NCI-H345 (cell line): Measurements from ENCODE around the gene EVA1C.
"Not testable (repeated sequence)": the region's sequence is repeated elsewhere in the genome, so short reads cannot be mapped to it uniquely, and the experiment has no call there.

ENCODE experiments used
- DNase-seq: peaks from one replicate; lab custom pipeline; 2025; lab: John Stamatoyannopoulos, UW

The EVA1C gene

DNA sequence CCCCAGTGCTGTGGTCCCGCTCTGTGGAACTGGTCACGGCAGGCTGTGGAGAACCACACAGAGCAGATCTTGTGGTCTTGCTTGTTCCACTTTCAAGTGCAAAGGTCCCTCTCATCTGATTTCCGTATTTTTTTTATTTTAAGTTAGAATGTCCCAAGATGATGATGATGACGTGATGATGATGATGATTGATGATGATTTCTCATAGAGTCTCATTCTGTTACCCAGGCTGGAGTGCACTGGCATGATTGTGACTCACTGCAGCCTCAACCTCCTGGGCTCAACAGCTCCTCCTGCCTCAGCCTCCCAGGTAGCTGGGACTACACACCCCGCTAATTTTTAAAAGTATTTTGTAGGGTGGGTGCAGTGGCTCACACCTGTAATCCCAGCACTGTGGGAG, 12.2 kb downstream of the EVA1C start:
- no peak for DNase-seq

DNA sequence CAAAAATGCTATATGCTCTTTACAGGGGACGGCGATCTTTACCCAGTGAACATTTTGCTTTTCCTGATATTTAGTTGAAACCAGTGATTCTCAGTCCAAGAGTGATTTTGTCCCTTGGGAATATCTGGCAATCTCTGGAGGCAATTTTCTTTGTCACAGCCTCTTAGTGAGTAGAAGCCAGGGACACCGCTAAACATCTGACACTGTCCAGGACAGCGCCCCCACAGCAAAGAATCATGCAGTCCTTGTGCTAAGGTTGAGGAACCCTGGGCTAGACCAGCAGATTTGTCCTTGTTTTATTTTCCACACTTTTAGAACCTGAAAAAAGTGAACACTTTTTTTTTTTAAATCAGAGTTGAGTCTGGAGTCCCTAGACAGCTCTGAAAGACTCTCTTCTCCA, 13.1 kb downstream of the EVA1C start:
- DNase-seq: no peak

DNA sequence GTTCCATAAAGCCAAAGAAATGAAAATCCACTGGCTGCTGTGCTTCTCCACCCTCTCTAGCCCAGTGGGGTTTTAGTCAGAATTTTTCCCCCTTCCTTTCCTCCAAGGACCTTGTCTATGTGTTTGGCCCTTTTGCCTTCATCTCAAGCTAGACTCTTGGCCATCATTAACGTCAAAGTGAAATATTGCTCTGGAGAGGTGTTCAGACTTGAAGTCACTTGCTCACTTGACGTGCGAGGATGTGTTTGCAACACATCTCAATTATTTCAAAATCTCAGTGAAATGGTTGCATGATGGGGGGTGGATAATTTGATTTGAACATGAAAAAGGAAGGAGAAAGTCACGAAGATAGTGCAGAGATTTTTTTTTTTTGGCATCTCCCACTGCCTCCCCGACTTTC, 13.6 kb downstream of the EVA1C start:
- no peak for DNase-seq

DNA sequence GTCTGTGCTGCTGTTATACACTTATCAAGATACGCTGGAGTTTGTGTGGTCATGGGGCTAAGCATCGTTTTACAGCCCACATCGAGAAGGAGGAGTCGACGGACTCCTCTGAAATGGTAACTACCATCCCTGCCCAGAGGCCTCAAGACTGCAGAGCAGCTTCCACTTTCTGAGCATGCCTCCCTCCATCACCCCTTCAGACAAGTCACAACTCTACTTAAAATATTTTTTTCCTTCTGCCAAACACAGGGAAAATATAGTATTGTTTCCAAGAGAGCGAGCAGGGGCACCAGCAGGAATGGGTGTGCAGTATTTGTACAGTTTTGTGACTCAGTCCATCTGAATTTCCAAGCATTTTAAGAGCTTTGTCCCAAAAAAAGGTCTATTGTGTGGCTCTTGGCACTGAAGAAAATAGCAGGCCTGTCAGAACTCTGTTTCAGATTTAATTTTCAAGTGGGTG, 14.1 kb downstream of the EVA1C start:
- no peak for DNase-seq

DNA sequence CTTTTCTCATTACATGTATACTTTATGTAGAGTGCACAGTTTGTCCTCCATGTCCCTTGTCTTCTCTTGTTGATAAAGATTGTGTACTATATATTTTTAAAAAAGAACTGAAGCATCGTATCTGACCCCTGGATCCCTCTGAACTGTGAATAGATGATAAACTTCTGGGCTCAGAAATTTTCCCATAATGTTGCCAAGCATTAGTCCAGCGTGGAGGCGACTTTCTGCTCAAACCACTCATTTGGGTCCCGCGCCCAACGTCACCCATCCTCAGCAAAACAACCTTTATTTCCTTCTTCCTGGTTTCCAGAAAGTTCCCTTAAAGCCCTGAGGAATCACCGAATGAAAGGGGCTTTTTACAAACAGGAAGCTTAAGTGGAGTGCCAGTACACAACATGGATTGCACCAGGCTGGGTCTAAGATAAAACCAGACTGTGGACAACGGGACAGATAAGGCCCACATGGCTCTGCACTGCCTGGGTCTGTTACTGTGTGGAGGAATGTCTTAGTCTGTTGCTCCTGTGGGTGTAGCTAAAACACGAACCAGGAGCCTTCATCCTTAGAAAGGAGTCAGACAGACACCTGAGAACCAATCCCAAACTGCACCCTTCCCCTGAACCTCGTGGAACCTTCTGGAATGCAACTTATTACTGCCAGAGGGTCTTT, 15.6 kb downstream of the EVA1C start:
- no peak for DNase-seq

DNA sequence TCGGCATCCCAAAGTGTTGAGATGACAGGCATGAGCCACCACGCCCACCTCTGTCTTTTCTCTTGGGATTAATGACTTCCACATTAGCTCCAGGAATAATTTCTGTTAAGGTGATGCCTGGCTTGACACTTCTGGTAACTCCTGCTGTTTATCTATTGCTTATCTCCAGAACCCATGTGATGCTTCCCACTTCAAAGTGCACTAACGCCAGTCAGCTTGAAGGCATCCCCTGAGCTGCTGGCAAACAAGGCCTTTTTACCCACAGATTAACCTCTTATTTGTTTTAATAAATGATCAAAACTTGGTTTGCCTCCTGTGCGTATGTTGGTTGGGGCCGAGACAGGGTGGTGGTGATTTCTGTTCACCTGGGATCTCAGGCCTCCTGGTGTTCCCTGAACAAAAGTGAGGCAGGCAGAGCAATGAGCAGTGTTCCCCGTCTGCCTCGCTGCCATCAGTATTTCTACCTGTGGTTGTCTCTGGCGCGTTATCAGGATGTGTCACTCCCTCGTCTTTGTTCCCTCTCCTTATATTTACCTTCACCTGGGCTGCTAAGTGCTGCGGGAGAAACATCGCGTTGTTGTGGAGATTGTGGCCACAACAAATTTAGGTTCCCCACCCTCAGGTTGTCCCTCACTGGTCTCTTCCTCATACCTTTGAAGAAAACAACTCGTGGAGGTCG, 20.6 kb downstream of the EVA1C start:
- DNase-seq: not testable (repeated sequence)

DNA sequence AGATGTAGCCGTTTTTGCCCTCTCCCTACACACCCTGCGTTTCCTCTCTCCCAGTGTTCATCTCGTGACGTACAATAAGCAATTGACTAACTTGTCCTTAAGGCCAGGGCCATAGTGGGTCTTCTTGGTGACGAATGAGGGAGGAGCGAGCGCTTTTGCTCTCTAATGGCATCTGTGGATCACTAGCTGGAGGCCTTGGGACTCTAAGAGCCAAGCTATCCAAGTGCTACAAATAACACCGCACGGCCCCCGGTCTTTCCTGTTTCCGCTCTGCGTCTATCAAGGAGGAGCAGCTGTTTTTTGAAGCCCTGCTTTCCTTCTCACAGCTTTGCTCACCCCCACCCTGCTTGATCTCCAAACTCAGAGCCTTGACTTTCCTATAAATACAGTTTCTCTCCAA, 25.2 kb downstream of the EVA1C start:
- DNase-seq: no peak

DNA sequence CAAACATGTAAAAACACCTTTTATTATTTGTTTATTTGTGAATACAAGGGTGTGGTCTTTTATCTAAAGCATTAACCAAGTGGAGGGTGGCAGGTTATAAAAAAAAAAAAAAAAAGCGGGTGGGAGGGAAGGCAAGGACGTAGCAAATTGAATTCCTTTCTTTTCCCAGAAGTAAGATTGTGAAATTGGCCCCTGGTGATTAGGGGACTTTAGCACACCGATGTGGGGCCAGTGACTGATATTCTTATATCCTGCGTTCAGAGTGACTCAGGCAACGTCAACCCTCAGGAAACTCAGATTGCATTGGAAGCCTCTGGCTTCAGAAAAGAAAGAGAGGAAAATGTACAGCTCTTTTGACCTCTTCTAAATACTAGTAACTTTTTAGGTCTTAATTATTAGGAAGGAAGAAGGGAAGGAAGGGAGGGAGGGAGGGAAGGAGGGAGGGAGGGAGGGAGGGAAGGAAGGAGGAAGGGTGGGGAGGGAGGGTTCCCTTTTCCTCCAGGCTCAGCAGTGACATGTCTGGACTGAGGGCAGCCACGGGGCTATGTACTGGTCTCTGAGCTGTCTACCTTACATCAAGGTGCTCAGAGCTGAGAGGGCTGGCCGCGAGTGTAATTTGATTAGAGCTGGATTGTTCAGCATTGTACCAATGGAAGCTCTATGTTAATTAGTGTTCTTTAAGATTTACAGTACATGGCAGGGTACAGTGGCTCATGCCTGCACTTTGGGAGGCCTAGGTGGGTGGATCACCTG, 30.2 kb downstream of the EVA1C start:
- DNase-seq: no peak

DNA sequence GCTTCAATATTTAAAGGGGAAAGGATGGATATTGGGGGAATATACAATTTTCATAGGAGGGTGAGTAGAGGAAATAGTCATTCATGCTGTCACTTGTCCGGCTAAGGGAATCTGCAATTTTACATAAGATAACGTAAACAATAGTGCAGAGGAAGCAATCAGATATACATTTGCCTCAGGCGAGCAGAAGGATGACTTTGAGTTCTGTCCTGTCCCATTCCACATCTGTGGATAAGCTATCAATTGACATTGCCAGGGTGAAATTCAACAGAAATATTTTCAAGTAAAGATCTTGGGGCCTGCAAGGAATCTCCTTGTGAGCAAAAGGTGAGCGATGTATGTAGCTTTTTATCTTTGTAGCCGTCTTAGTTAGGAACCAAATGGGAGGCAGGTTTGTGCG, 32.6 kb downstream of the EVA1C start:
- no peak for DNase-seq

DNA sequence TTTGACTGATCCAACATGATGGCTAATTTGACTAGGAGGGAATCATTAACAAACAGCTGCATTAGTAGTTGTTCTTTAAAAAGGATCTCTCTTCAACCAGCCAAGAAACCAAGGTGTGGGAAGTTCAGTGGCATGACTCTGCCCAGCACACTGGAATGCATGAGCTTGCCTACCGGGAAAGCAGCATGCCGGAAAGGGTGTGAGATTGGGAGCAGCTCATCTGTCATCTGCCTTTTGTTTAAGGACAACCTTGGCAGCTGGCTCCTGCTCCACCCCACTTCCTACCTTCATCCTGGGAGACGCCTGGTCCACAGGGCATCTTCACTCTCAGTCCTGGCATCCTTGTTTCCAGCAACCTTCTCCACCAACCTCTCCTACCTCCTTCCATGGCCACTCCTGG, 33.9 kb downstream of the EVA1C start:
- not testable (repeated sequence) for DNase-seq

DNA sequence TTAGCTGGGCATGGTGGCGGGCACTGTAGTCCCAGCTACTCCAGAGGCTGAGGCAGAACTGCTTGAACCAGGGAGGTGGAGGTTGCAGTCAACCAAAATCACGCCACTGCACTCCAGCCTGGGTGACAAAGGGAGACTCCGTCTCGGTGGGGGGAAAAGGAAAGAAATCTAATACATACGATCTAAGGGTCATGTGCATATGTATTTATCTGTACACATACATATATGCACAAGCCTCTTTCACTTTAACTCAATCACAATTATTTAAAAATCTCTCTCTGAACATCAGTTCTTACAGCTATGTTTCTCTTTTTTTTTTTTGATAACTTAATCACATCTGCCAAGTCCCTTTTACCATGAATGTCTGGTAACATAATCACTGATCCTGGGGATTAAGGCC, 34.7 kb downstream of the EVA1C start:
- no peak for DNase-seq

DNA sequence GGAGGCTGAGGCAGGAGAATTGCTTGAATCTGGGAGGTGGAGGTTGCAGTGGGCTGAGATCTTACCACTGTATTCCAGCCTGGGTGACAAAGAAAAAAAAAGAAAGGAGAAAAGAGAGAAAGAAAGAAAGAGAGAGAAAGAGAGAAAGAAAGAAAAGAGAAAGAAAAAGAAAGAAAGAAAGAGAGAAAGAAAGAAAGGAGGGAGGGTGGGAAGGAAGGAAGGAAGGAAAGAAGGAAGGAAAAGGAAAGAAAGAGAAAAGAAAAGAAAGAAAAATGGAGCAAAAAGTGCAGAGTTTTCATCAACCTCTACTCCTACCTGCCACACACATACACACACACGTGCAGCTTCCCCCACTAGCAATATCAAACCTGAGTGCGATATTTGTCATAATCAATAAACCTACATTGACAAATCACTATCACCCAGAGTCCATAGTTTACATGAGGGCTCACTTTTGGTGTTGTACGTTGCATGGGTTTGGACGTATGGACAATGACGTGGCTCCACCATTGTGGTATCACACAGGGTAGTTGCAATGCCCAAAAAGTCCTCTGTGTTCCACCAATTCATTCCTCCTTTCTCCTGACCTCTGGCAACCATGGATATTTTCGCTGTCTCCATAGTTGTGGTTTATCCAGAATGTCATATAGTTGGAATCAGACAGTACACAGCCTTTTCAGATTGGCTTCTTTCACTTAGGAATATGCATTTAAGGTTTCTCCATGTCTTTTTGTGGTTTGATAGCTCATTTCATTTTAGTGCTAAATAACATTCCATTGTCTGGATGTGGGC, 36.5 kb downstream of the EVA1C start:
- no peak for DNase-seq

DNA sequence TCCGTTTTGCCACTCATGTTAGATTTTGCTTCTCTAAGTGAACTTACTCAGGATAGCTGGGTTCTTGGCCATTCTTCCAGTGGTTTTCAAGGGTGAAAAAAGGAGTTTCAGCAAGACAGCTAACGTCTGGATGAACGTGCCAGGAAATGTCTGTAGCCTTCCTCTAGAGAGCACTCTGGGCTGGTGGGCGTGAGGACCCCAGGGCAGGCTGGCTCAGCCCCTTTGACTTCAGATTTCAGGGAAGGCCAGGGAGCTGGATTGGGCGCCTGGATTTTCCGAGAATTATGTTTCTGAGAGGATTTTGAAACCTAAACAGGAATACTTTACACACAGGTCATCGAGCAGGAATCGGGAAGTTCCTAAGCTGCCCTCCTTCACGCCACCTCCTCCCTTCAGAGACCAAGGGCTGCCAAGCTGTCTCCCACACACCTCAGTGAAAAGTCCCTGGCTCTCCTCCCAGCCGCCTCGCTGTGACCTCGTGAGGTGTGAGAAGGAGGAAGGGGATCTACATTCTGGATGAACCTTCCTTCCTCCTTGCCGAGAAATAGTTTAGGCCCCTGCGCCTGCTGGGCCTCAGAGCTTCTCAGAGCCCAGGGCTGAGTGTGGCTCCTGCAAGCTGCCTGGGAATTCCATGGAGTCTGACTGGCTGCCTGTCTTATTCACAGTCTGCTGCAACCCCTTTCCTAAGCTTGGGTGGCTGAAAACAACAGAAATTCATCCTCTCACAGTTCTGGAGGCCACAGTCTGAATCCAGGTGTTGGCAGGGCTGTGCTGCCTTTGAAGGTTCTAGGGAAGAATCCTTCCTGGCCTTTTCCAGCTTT, 38.6 kb downstream of the EVA1C start:
- DNase-seq: not testable (repeated sequence)

DNA sequence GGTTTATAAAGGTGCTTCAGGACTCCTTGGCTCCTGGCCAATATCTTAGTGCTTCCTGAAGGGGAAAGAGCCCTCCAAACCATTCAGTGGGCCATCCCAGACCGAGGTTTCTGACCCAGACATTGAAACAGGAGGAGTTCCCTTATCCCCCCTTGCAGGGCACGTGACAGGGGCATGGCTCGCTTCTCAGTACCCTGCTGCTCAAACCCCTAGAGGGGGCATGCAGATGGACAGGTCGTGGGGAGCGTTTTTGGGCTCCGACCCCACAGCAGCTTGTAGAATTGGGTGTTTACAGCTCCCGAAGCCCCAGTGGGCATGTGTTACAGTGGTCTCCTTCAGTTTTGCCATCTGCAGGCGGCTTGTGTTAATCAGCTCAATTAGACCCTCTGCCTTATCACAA, 39.7 kb downstream of the EVA1C start:
- DNase-seq: not testable (repeated sequence)

DNA sequence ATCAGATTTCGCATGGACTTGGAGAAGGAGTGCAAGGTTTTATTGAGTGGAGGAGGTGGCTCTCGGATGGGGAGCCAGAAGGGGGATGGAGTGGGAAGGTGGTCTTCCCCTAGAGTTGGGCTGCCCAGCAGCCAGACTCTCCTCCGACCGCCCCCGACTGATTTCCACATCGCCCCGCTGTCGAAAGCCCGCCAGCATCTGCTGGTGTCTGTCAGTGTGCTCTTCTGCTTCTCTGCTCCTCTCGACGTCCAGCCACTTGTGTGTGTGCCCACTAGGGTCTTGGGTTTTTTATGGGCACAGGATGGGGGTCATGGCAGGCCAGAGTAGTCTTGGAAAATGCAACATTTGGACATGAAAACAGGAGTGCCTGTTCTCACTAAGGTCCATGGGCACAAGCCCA, 40.1 kb downstream of the EVA1C start:
- DNase-seq: no peak

DNA sequence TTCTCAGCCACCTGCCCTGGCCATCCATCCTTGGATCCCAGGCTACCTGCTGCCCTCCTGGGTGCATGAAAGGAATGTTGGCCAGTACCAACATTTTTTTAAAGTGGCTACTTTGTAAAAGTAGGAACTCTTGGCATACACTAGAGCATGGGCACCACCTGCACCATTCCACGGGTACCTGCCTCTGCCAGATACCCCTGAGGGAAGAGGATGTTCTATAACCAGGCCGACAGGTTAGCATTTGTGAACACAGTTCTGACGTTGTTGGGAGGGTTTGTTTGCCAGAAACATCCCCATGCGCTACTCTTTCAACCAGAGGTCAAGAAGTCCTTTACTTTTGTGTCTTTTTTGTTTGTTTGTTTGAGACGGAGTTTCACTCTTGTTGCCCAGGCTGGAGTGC, 43.0 kb downstream of the EVA1C start:
- DNase-seq: no peak

DNA sequence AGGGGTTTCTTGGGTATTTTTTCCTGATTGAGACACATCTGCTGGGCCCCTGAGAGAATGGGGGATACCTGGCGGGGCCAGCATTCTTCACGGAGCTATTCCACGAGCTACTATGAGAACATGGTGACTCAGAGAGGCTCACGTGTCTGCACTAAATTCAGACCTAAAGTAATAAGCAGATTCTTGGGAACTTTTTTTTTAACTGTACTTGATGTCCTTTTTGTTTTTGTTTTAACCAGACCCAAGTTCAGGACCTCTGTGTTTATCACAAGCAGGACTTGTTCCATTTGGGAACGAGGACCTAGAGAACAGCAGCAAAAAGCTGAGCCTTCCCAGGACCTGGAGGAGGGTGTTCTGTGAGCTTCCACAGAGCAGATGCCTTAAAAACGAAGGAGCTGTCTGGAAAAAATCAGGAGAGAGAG, 44.0 kb downstream of the EVA1C start:
- DNase-seq: no peak

DNA sequence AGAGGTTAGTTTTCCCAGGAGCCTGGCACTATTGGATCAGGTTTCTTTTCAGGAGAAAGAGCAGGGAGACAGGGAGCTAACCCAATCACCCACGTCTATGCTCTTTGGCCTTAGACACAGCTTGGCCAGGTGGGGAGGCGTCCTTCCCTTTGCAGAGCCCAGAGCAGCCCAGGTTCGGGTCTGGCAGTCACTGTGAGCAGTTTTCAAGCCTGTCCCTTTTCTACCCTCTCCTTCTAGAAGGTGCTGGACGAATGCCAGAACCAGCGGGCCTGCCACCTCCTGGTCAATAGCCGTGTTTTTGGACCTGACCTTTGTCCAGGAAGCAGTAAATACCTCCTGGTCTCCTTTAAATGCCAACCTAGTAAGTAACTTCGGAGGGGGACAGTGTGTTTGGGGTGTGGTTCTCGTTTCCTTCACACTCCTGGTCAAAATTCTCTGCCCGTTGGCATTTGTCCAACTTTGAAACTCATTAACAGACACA, 44.9 kb downstream of the EVA1C start:
- no peak for DNase-seq

DNA sequence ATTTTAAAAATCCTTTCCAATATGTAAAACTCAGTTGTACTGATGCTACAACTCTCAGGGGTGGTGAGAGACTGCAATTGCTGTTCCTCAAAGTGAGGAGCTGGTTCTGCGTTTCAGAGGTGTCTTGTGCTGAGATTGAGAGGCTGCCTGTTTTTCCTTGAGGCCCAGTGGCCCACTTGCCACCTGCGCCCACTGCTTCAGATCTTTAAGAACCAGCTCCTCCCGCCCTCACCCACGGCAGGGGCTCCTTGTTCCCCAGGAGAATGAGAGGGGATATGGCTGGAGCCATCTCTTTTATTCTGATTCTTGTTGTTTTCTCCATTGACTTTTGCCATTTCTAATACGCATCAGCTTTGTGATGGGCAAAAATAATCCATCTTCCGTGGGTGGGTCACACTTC, 45.5 kb downstream of the EVA1C start:
- DNase-seq: no peak

DNA sequence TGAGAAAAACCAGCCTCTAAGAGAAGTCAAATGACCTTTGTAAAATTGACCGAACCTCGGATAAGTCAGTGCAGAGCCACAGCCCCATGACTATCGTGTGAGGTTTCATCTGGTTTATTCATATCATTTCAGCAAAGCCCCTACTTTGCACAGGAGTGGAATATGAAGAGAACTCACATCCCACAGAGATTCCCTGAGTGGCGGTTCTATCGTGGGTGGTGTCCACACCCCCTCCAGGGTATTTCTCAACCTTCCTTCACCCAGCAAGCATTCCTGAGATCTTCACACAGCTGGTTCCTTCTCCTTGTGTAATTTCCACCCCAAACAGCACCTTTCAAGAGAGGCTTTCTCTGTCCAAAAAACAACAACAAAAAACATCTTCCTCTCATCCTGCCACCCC, 47.5 kb downstream of the EVA1C start:
- DNase-seq: no peak

DNA sequence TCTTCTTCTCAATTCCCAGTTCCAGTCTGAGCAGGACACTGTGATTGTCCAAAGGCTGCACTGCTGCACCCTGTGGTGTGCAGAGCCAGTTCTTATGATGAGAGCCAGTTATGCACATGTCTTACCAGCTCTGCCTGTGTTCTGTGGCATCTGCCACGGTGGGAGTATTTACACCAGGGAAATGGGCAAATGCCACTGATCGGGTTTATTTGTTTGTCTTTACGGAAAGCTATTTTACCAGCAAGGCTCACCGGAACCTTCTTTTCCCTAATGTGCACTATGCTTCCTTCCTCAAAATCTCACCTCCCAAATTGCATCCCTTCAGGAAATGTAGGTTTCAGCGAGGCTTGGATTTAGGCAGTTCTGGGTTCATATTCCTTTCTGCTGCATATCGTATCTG, 49.0 kb downstream of the EVA1C start:
- DNase-seq: no peak
